ENCODE results near the gene DNAH11. TPM values are rescaled to one million over a fixed set of nuclear protein-coding genes. Genes with fewer than 3 reads are reported as not detected.

Gene DNAH11
- polyA plus RNA-seq, 4 donors, result 1.9 to 5.2 (median 2.6) TPM

DNA sequence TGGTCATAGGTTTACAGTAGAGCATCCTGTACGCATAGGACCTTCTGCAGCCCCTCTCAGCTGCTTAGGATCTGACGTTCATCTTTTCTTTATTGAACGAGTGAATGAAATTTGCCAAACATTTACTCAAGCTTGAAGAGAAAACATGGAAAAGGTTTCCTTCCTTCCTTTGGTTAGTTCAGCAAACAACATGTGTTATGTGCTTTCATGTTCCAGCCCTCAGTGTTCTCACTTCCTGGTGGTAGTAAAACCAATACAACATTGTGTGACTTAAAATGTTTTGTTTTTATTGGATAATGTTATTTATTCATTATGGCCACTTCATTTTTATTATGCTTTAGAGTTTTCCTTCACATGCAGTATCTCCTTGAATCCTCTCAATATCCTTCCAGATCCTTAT lies 404.2 kb downstream of the DNAH11 start:
- DNase-seq (ENCODE audit: low read depth in 4 of 4, low spot score in 2 of 4), result no peak

DNA sequence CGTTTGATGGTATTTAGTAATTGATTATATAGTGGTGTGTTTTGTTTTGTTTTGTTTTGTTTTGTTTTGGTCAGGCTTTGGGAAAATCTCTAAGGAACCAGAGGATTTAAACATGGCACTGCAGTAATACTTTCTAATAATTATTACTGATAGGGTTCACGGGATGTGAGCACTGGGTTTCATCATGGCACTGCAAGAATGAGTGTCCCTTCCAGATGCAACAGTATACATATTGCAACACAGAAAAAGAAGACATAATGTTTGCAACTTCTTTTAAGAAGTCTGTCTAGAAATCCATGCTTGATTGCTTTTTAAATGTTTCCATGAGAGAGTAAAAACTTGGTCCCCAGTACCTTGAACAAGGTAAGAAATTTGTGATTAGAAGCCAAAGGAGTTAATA lies 405.1 kb downstream of the DNAH11 start:
- DNase-seq (ENCODE audit: low read depth in 4 of 4, low spot score in 2 of 4), result no peak

DNA sequence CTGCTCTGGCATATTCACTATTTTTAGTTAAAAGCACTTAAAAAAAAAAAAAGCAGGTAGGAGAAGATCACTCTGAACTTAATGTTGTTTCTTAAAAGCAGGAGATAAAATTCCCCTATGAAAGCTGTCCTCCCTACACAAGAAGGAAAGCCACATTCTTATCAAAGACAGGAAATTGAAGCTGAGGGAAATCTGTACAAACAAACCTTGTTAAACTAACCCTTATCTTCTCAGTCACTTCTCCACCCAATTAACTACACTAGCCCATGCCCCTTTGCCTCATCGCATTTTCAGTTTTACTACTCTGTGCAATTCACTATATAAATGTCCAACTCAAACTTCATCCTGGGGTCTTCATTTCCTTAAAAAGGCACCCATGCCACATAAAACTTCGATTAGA lies 405.5 kb downstream of the DNAH11 start:
- no peak for DNase-seq (ENCODE audit: low read depth in 4 of 4, low spot score in 2 of 4)

DNA sequence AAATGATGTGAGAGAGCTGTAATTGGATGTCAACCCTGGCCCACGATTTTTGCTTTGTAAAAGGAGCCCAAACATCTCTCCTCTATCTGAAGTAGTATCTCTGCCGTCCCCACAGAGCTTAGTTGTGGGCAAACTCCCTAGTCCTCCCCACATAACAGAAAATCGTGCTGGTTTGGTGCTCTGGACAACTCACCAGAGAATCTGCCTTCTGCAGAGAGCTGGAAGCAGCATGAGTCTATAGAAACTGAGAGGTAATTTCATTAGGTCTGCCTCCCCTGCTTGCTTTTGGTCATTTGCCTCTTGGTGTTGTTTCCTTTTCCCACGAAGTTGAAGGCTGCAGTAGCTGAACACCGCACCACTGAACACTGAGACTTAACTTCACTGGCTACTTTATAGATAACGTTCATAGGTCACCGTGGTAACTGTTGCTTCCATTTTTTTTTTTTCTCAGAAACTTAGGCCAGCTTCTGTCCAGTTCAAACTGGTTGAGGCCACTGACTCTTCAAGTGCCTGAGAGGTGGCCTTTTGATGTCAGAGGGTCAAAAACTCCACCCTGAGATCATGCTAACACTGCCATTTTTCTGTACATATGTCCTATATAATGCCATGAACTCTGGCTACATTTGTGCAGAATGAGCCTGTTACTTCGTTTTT lies 406.2 kb downstream of the DNAH11 start:
- DNase-seq (ENCODE audit: low read depth in 4 of 4, low spot score in 2 of 4), result no peak

Other genes with a start within 250 kb of the DNAH11 start
- gene SP4, start 115.0 kb upstream of the DNAH11 start, polyA plus RNA-seq (ENCODE audit: insufficient read length in 4 of 4), result 10 to 100 TPM; 13.8 to 15.5 (median 14.4) TPM